Measurements from ENCODE around the gene DCC. TPM values are rescaled to one million over a fixed set of nuclear protein-coding genes. Genes with fewer than 3 reads are reported as not detected.

The DCC gene
- total RNA-seq, 2 experiments from 2014 or later: not detected

- ChIA-PET CTCF (no interaction called here), POLR2A (no interaction called here)
- no peak for DNase-seq
- Mint-ChIP-seq H3K36me3 (ENCODE audit: low read depth) (no peaks in the 10 kb centered on the region), H3K4me3 (no peak overlapping the region), H3K27ac (no peak overlapping the region), H3K27me3 (ENCODE audit: low read depth) (no peaks in the 10 kb centered on the region), H3K4me1 (ENCODE audit: low read depth) (no peaks in the 10 kb centered on the region), H3K9me3 (ENCODE audit: insufficient read depth) (peaks cover 4% of the 10 kb centered on the region)
- ATAC-seq: no peak
These were observed 146.1 kb downstream of the DCC start for GRCh38 chr18:52486052-52486451.

GRCh38 chr18:52489396-52490306 is 149.7 kb downstream of the DCC start:
- no peaks in the 10 kb centered on the region for H3K27me3 Mint-ChIP-seq (ENCODE audit: low read depth)
- no peak for DNase-seq
- ChIA-PET POLR2A (no interaction called here), CTCF (no interaction called here)
- no peaks in the 10 kb centered on the region for H3K36me3 Mint-ChIP-seq (ENCODE audit: low read depth)
- ATAC-seq: no peak
- H3K27ac Mint-ChIP-seq: no peak overlapping the region
- peaks cover 7% of the 10 kb centered on the region for H3K9me3 Mint-ChIP-seq (ENCODE audit: insufficient read depth)
- H3K4me3 Mint-ChIP-seq: no peak overlapping the region
- no peaks in the 10 kb centered on the region for H3K4me1 Mint-ChIP-seq (ENCODE audit: low read depth)

- H3K4me1 Mint-ChIP-seq (ENCODE audit: low read depth): no peaks in the 10 kb centered on the region
These were observed 156.4 kb downstream of the DCC start for GRCh38 chr18:52496426-52496825.

GRCh38 chr18:52499016-52499415 is 159.0 kb downstream of the DCC start:
- H3K4me3 Mint-ChIP-seq: no peak overlapping the region
- CTCF ChIA-PET: no interaction called here

More at GRCh38 chr18:52496426-52496825, 156.4 kb downstream of the DCC start:
- ChIA-PET CTCF (no interaction called here), POLR2A (no interaction called here)
- Mint-ChIP-seq H3K27me3 (ENCODE audit: low read depth) (no peaks in the 10 kb centered on the region), H3K27ac (no peak overlapping the region), H3K36me3 (ENCODE audit: low read depth) (no peaks in the 10 kb centered on the region), H3K4me3 (no peak overlapping the region), H3K9me3 (ENCODE audit: insufficient read depth) (peaks cover 12% of the 10 kb centered on the region)
- DNase-seq: no peak
- ATAC-seq: no peak

GRCh38 chr18:52499644-52500043 is 159.6 kb downstream of the DCC start:
- DNase-seq (no peak), ATAC-seq (no peak)
- no peak overlapping the region for H3K4me3 Mint-ChIP-seq
- peaks cover 5% of the 10 kb centered on the region for H3K9me3 Mint-ChIP-seq (ENCODE audit: insufficient read depth)
- no peaks in the 10 kb centered on the region for H3K27me3 Mint-ChIP-seq (ENCODE audit: low read depth)
- CTCF ChIA-PET: no interaction called here
- no peak overlapping the region for H3K27ac Mint-ChIP-seq
- H3K36me3 Mint-ChIP-seq (ENCODE audit: low read depth): no peaks in the 10 kb centered on the region
- no peaks in the 10 kb centered on the region for H3K4me1 Mint-ChIP-seq (ENCODE audit: low read depth)
- POLR2A ChIA-PET: no interaction called here

More at GRCh38 chr18:52499016-52499415, 159.0 kb downstream of the DCC start:
- no peaks in the 10 kb centered on the region for H3K27me3 Mint-ChIP-seq (ENCODE audit: low read depth)
- POLR2A ChIA-PET: no interaction called here
- H3K36me3 Mint-ChIP-seq (ENCODE audit: low read depth): no peaks in the 10 kb centered on the region
- no peaks in the 10 kb centered on the region for H3K4me1 Mint-ChIP-seq (ENCODE audit: low read depth)
- no peak overlapping the region for H3K27ac Mint-ChIP-seq
- peaks cover 8% of the 10 kb centered on the region for H3K9me3 Mint-ChIP-seq (ENCODE audit: insufficient read depth)
- ATAC-seq (no peak), DNase-seq (no peak)

GRCh38 chr18:52504589-52504988 is 164.6 kb downstream of the DCC start:
- ChIA-PET POLR2A (no interaction called here), CTCF (no interaction called here)
- no peaks in the 10 kb centered on the region for H3K36me3 Mint-ChIP-seq (ENCODE audit: low read depth)
- H3K4me3 Mint-ChIP-seq: no peak overlapping the region
- no peaks in the 10 kb centered on the region for H3K4me1 Mint-ChIP-seq (ENCODE audit: low read depth)
- H3K27me3 Mint-ChIP-seq (ENCODE audit: low read depth): no peaks in the 10 kb centered on the region
- DNase-seq (no peak), ATAC-seq (no peak)
- H3K27ac Mint-ChIP-seq: no peak overlapping the region
- no peaks in the 10 kb centered on the region for H3K9me3 Mint-ChIP-seq (ENCODE audit: insufficient read depth)

- POLR2A ChIA-PET: no interaction called here
These were observed 170.1 kb downstream of the DCC start for GRCh38 chr18:52510139-52510538.

GRCh38 chr18:52518086-52518485 is 178.1 kb downstream of the DCC start:
- ChIA-PET POLR2A (no interaction called here), CTCF (no interaction called here)
- Mint-ChIP-seq H3K9me3 (ENCODE audit: insufficient read depth) (no peaks in the 10 kb centered on the region), H3K27me3 (ENCODE audit: low read depth) (no peaks in the 10 kb centered on the region), H3K36me3 (ENCODE audit: low read depth) (no peaks in the 10 kb centered on the region), H3K4me3 (no peak overlapping the region), H3K4me1 (ENCODE audit: low read depth) (no peaks in the 10 kb centered on the region), H3K27ac (no peak overlapping the region)
- no peak for ATAC-seq
- DNase-seq: no peak

More at GRCh38 chr18:52510139-52510538, 170.1 kb downstream of the DCC start:
- Mint-ChIP-seq H3K36me3 (ENCODE audit: low read depth) (no peaks in the 10 kb centered on the region), H3K9me3 (ENCODE audit: insufficient read depth) (no peaks in the 10 kb centered on the region), H3K27ac (no peak overlapping the region), H3K4me1 (ENCODE audit: low read depth) (no peaks in the 10 kb centered on the region), H3K4me3 (no peak overlapping the region), H3K27me3 (ENCODE audit: low read depth) (no peaks in the 10 kb centered on the region)
- CTCF ChIA-PET: no interaction called here
- ATAC-seq (no peak), DNase-seq (no peak)

GRCh38 chr18:52519021-52519420 is 179.0 kb downstream of the DCC start:
- no peaks in the 10 kb centered on the region for H3K27me3 Mint-ChIP-seq (ENCODE audit: low read depth)
- ChIA-PET POLR2A (no interaction called here), CTCF (no interaction called here)
- H3K9me3 Mint-ChIP-seq (ENCODE audit: insufficient read depth): no peaks in the 10 kb centered on the region
- H3K36me3 Mint-ChIP-seq (ENCODE audit: low read depth): no peaks in the 10 kb centered on the region
- H3K4me1 Mint-ChIP-seq (ENCODE audit: low read depth): no peaks in the 10 kb centered on the region
- no peak overlapping the region for H3K27ac Mint-ChIP-seq
- H3K4me3 Mint-ChIP-seq: no peak overlapping the region
- no peak for DNase-seq
- ATAC-seq: no peak

- ATAC-seq (no peak), DNase-seq (no peak)
- Mint-ChIP-seq H3K27ac (no peak overlapping the region), H3K27me3 (ENCODE audit: low read depth) (no peaks in the 10 kb centered on the region), H3K36me3 (ENCODE audit: low read depth) (no peaks in the 10 kb centered on the region), H3K9me3 (ENCODE audit: insufficient read depth) (peaks cover 3% of the 10 kb centered on the region), H3K4me1 (ENCODE audit: low read depth) (no peaks in the 10 kb centered on the region), H3K4me3 (no peak overlapping the region)
- CTCF ChIA-PET: no interaction called here
- POLR2A ChIA-PET: no interaction called here
These were observed 183.6 kb downstream of the DCC start for GRCh38 chr18:52523566-52523965.

- Mint-ChIP-seq H3K9me3 (ENCODE audit: insufficient read depth) (no peaks in the 10 kb centered on the region), H3K4me1 (ENCODE audit: low read depth) (no peaks in the 10 kb centered on the region), H3K36me3 (ENCODE audit: low read depth) (no peaks in the 10 kb centered on the region), H3K27me3 (ENCODE audit: low read depth) (no peaks in the 10 kb centered on the region), H3K4me3 (no peak overlapping the region), H3K27ac (no peak overlapping the region)
- POLR2A ChIA-PET: no interaction called here
- DNase-seq (no peak), ATAC-seq (no peak)
- CTCF ChIA-PET: no interaction called here
These were observed 191.8 kb downstream of the DCC start for GRCh38 chr18:52531836-52532235.

- CTCF ChIA-PET: no interaction called here
- POLR2A ChIA-PET: no interaction called here
- Mint-ChIP-seq H3K9me3 (ENCODE audit: insufficient read depth) (no peaks in the 10 kb centered on the region), H3K4me1 (ENCODE audit: low read depth) (no peaks in the 10 kb centered on the region), H3K4me3 (no peak overlapping the region), H3K27ac (no peak overlapping the region), H3K27me3 (ENCODE audit: low read depth) (no peaks in the 10 kb centered on the region), H3K36me3 (ENCODE audit: low read depth) (no peaks in the 10 kb centered on the region)
- DNase-seq (no peak), ATAC-seq (no peak)
These were observed 196.0 kb downstream of the DCC start for GRCh38 chr18:52536039-52536438.

GRCh38 chr18:52537261-52537660 is 197.3 kb downstream of the DCC start:
- no peaks in the 10 kb centered on the region for H3K36me3 Mint-ChIP-seq (ENCODE audit: low read depth)
- ChIA-PET POLR2A (interaction anchor here (0.5 kb wide), 1 partner anchor 628 kb away, joined by 3 read pairs; no protein-coding TSS in a partner anchor), CTCF (no interaction called here)
- no peak overlapping the region for H3K4me3 Mint-ChIP-seq
- H3K9me3 Mint-ChIP-seq (ENCODE audit: insufficient read depth): no peaks in the 10 kb centered on the region
- ATAC-seq: no peak
- no peaks in the 10 kb centered on the region for H3K27me3 Mint-ChIP-seq (ENCODE audit: low read depth)
- DNase-seq: no peak
- H3K27ac Mint-ChIP-seq: no peak overlapping the region
- H3K4me1 Mint-ChIP-seq (ENCODE audit: low read depth): no peaks in the 10 kb centered on the region

Data from activated CD8-positive, alpha-beta T cell treated with anti-CD3 and anti-CD28 coated beads, Interleukin-2, amount 10 ng/mL, durations not matched to agents 7 days and 5 days (primary cell).